ENCODE results near the gene PKNOX2. TPM values are rescaled to one million over a fixed set of nuclear protein-coding genes. Genes with fewer than 3 reads are reported as not detected.

Gene PKNOX2
- total and polyA plus RNA-seq, 9 of the 15 experiments (the other 6 are each of a cell fraction or from before 2014, with no cell fraction given): not detected

- TF ChIP-seq CREB3 (tag; conservative IDR thresholded peaks at IDR 0.05; ENCODE audit: low read depth) (0 out of 2 replicates have a peak, but pooled peaks have one; percentile 76), ZNF311 (CRISPR knock-in tag; IDR thresholded peaks at IDR 0.05) (0 out of 2 replicates have a peak, but pooled peaks have one; percentile 19), STAT5B (CRISPR knock-in tag; IDR thresholded peaks at IDR 0.05) (no peak; the same call in 1 of the 2 replicates), JUND (IDR thresholded peaks at IDR 0.05; ENCODE audit: borderline replicate concordance, low read depth, low read length) (no peak), JUND (tag; IDR thresholded peaks at IDR 0.05; ENCODE audit: borderline replicate concordance, low read depth, low read length) (no peak), ZNF212 (CRISPR knock-in tag; IDR thresholded peaks at IDR 0.05) (peak; percentile 58; the same call in 1 of the 2 replicates), CBX8 (IDR thresholded peaks at IDR 0.05; ENCODE audit: borderline replicate concordance, extremely low read depth, low read depth, low read length, poor library complexity, severe bottlenecking) (no peak), MECOM (CRISPR knock-in tag; IDR thresholded peaks at IDR 0.05) (no peak), YY1 (IDR thresholded peaks at IDR 0.05; ENCODE audit: borderline replicate concordance in 1 of 3, control insufficient read depth in 1 of 3, extremely low read depth in 1 of 3, insufficient read depth in 3 of 3, insufficient read length in 1 of 3, insufficient replicate concordance in 2 of 3, low read depth in 1 of 3, low read length in 2 of 3) (no peak), REST (IDR thresholded peaks at IDR 0.05; ENCODE audit: borderline replicate concordance) (peak; percentile 89), REST (CRISPR knock-in tag; IDR thresholded peaks at IDR 0.05; ENCODE audit: low read depth) (no peak), ZNF175 (CRISPR knock-in tag; IDR thresholded peaks at IDR 0.05; ENCODE audit: low read depth) (peak; percentile 96), NUFIP1 (IDR thresholded peaks at IDR 0.05; ENCODE audit: partially characterized antibody) (no peak), GTF2A2 (tag; IDR thresholded peaks at IDR 0.05) (peak; percentile 80), ETV6 (IDR thresholded peaks at IDR 0.05; ENCODE audit: borderline replicate concordance in 1 of 2, low read depth in 2 of 2, low read length in 1 of 2) (no peak), ETV6 (CRISPR knock-in tag; IDR thresholded peaks at IDR 0.05; ENCODE audit: borderline replicate concordance) (no peak), FOXK2 (conservative IDR thresholded peaks at IDR 0.05 in 1 of 2, IDR thresholded peaks at IDR 0.05 in 1 of 2; ENCODE audit: low read depth in 2 of 2) (0 out of 4 replicates have a peak, but pooled peaks of 1 of the 2 experiments have one; percentile 14), ZNF584 (CRISPR knock-in tag; IDR thresholded peaks at IDR 0.05; ENCODE audit: low read depth) (peak; percentile 73; the same call in 1 of the 2 replicates), ZC3H4 (CRISPR knock-in tag; IDR thresholded peaks at IDR 0.05; ENCODE audit: borderline replicate concordance) (no peak)
These were observed 109.0 kb downstream of the PKNOX2 start (continued) for GRCh38 chr11:125273519-125274000.
